H1 (cell line): Measurements from ENCODE around the gene ABHD2. TPM values are rescaled to one million over a fixed set of nuclear protein-coding genes. Genes with fewer than 3 reads are reported as not detected.

Experiments used
- CTCF ChIA-PET: fragments of 300-600 bp; sonication (Branson Sonifier 250); formaldehyde crosslinking; loops from one replicate; lab custom pipeline; 2021; ENCODE audit not compliant: partially characterized antibody; lab: Charles Lee
- POLR2A ChIA-PET: fragments of 300-600 bp; sonication (Branson Sonifier 250); formaldehyde crosslinking; loops from one replicate; lab custom pipeline; 2021; ENCODE audit warnings: inconsistent platforms; ENCODE audit not compliant: partially characterized antibody; lab: Charles Lee
- DNase-seq, 2 experiments: peaks; one replicate each; pipeline versions ENCODE4 v3.0.0 to v3.0.0-alpha.2; 2010 to 2022; ENCODE audit warnings: low spot score in 2 of 2, low read depth in 1 of 2, mixed read lengths in 1 of 2
- FAIRE-seq: peaks from 2 replicates; lab custom pipeline; 2011; peaks lifted over from hg19 to GRCh38; lab: Jason Lieb, UNC
- H2AFZ ChIP-seq: 2 replicates; pipeline ENCODE4 v1.8.1; 2012; ENCODE audit warnings: low read length, inconsistent platforms
- H2AK5ac ChIP-seq: 2 replicates; pipeline ENCODE4 v1.6.1; 2013; ENCODE audit warnings: low read depth, low read length
- H2BK120ac ChIP-seq: replicated peaks from 2 replicates; pipeline ENCODE3; 2013; ENCODE audit warnings: low read depth, low read length, inconsistent platforms
- H2BK12ac ChIP-seq: 2 replicates; pipeline ENCODE4 v1.6.1; 2013; ENCODE audit warnings: low read depth, low read length
- H2BK15ac ChIP-seq: 2 replicates; pipeline ENCODE4 v1.6.1; 2013; ENCODE audit warnings: low read length
- H2BK20ac ChIP-seq: 2 replicates; pipeline ENCODE4 v1.6.1; 2013; ENCODE audit warnings: low read length
- H2BK5ac ChIP-seq: 2 replicates; pipeline ENCODE4 v1.6.1; 2013; ENCODE audit warnings: low read depth, low read length
- H3K14ac ChIP-seq: 2 replicates; pipeline ENCODE4 v1.6.1; 2013; ENCODE audit warnings: inconsistent platforms; ENCODE audit not compliant: insufficient read length
- H3K18ac ChIP-seq: 2 replicates; pipeline ENCODE4 v1.6.1; 2013; ENCODE audit warnings: low read length; ENCODE audit errors: extremely low read depth
- H3K23ac ChIP-seq: 2 replicates; pipeline ENCODE4 v1.6.1; 2013; ENCODE audit warnings: inconsistent platforms; ENCODE audit not compliant: insufficient read length
- H3K23me2 ChIP-seq: 2 replicates; pipeline ENCODE4 v1.6.1; 2013; ENCODE audit warnings: low read depth, low read length
- H3K27ac ChIP-seq: 2 replicates; pipeline ENCODE4 v1.6.1; 2011; ENCODE audit warnings: low read depth, low read length, inconsistent platforms
- H3K27me3 ChIP-seq, 4 experiments: replicated peaks in 1 of 4; 1 replicate in 1 of 4; 2 replicates in 3 of 4; pipeline versions ENCODE4 v1.6.1 to v1.8.1; 2011 to 2013; ENCODE audit warnings: low read length in 3 of 4, mild to moderate bottlenecking in 3 of 4, inconsistent platforms in 2 of 4, mixed read lengths in 2 of 4, moderate library complexity in 1 of 4; ENCODE audit not compliant: control insufficient read depth in 3 of 4, insufficient read depth in 3 of 4; ENCODE audit errors: extremely low read depth in 1 of 4
- H3K36me3 ChIP-seq, 4 experiments: 2 replicates each; pipeline versions ENCODE4 v1.6.1 to v1.8.1; 2011 to 2013; ENCODE audit warnings: mild to moderate bottlenecking in 4 of 4, low read length in 3 of 4, moderate library complexity in 2 of 4, control low read depth in 1 of 4, inconsistent platforms in 1 of 4; ENCODE audit not compliant: insufficient read depth in 4 of 4, control insufficient read depth in 2 of 4
- H3K4ac ChIP-seq: replicated peaks from 2 replicates; pipeline ENCODE3; 2013; ENCODE audit warnings: low read length, low read depth, mixed read lengths, inconsistent platforms; ENCODE audit not compliant: insufficient read length
- H3K4me1 ChIP-seq, 4 experiments: replicated peaks in 1 of 4; 1 replicate in 1 of 4; 2 replicates in 3 of 4; pipeline versions ENCODE4 v1.6.1 to v1.8.1; 2011 to 2013; ENCODE audit warnings: low read length in 3 of 4, inconsistent platforms in 2 of 4, mixed read lengths in 1 of 4; ENCODE audit not compliant: insufficient read depth in 4 of 4, control insufficient read depth in 3 of 4
- H3K4me2 ChIP-seq, 2 experiments: 2 replicates each; pipeline versions ENCODE4 v1.6.1 to v1.8.1; 2011 to 2013; ENCODE audit warnings: low read depth in 2 of 2, low read length in 2 of 2, control low read depth in 1 of 2, inconsistent platforms in 1 of 2, mild to moderate bottlenecking in 1 of 2; ENCODE audit not compliant: insufficient read depth in 1 of 2
- H3K4me3 ChIP-seq, 4 experiments: fragments of 200-600, 300-600 bp in 1 of 4; sonication (generic), shearing (Covaris generic), sonication (Bioruptor Twin) in 1 of 4; 2 replicates each; pipeline versions ENCODE4 v1.5.1 to v1.8.1; 2011 to 2016; ENCODE audit warnings: low read length in 4 of 4, low read depth in 3 of 4, control low read depth in 2 of 4, inconsistent platforms in 2 of 4, mild to moderate bottlenecking in 2 of 4, mixed read lengths in 1 of 4, moderate library complexity in 1 of 4; ENCODE audit not compliant: insufficient read depth in 2 of 4; ENCODE audit errors: extremely low read depth in 1 of 4
- H3K56ac ChIP-seq: replicated peaks from 2 replicates; pipeline ENCODE3; 2013; ENCODE audit warnings: low read depth, mild to moderate bottlenecking, mixed read lengths, low read length, inconsistent platforms; ENCODE audit not compliant: insufficient read length
- H3K79me1 ChIP-seq: 2 replicates; pipeline ENCODE4 v1.6.1; 2013; ENCODE audit warnings: low read depth, low read length, control low read depth
- H3K79me2 ChIP-seq, 2 experiments: 2 replicates each; pipeline versions ENCODE4 v1.6.1 to v1.8.1; 2012 to 2013; ENCODE audit warnings: low read length in 2 of 2, mild to moderate bottlenecking in 2 of 2, inconsistent platforms in 1 of 2; ENCODE audit not compliant: insufficient read depth in 2 of 2, control insufficient read depth in 1 of 2
- H3K9ac ChIP-seq, 4 experiments: replicated peaks in 1 of 4; 1 replicate in 1 of 4; 2 replicates in 3 of 4; pipeline versions ENCODE4 v1.6.1 to v1.8.1; 2011 to 2013; ENCODE audit warnings: low read depth in 3 of 4, low read length in 3 of 4, control low read depth in 2 of 4, mild to moderate bottlenecking in 2 of 4, moderate library complexity in 2 of 4, inconsistent platforms in 1 of 4; ENCODE audit errors: extremely low read depth in 1 of 4
- H3K9me3 ChIP-seq, 2 experiments: 2 replicates each; pipeline versions ENCODE4 v1.6.1 to v1.8.1; 2012 to 2013; ENCODE audit warnings: mild to moderate bottlenecking in 2 of 2, moderate library complexity in 2 of 2, control low read depth in 1 of 2, inconsistent platforms in 1 of 2, low read depth in 1 of 2, low read length in 1 of 2, mixed read lengths in 1 of 2; ENCODE audit not compliant: insufficient read depth in 2 of 2
- H4K20me1 ChIP-seq, 2 experiments: replicated peaks in 1 of 2; 2 replicates each; pipeline versions ENCODE3 to v1.8.1; 2011 to 2013; ENCODE audit warnings: inconsistent platforms in 2 of 2, low read length in 2 of 2, mild to moderate bottlenecking in 1 of 2; ENCODE audit not compliant: insufficient read depth in 2 of 2, control insufficient read depth in 1 of 2
- H4K5ac ChIP-seq: 2 replicates; pipeline ENCODE4 v1.6.1; 2013; ENCODE audit warnings: low read length, low read depth, mixed read lengths, inconsistent platforms; ENCODE audit not compliant: insufficient read length
- H4K8ac ChIP-seq: 2 replicates; pipeline ENCODE4 v1.8.0; 2013; ENCODE audit warnings: mild to moderate bottlenecking, moderate library complexity, low read length, inconsistent platforms; ENCODE audit not compliant: insufficient read depth; ENCODE audit errors: extremely low read depth
- H4K91ac ChIP-seq: replicated peaks from 2 replicates; pipeline ENCODE3; 2013; ENCODE audit warnings: low read length, mixed read lengths, inconsistent platforms; ENCODE audit not compliant: insufficient read length
- GTF2F1 ChIP-seq: IDR thresholded peaks from 2 replicates; pipeline ENCODE4 v1.6.1; 2012; ENCODE audit warnings: low read depth, low read length, improper control_type of control experiment, borderline replicate concordance
- KDM1A ChIP-seq: fragments of 200-600, 300-600 bp; sonication (generic); IDR thresholded peaks from 2 replicates; pipeline ENCODE4 v1.7.1; 2016; ENCODE audit warnings: mild to moderate bottlenecking, low read length, borderline replicate concordance
- POLR2AphosphoS5 ChIP-seq: IDR thresholded peaks from 2 replicates; pipeline ENCODE4 v1.6.1; 2011; ENCODE audit warnings: low read depth, low read length
- POU5F1 ChIP-seq: IDR thresholded peaks from 2 replicates; pipeline ENCODE4 v1.6.1; 2011; ENCODE audit warnings: low read depth, mild to moderate bottlenecking, low read length, moderate library complexity
- SIN3A ChIP-seq, 2 experiments: IDR thresholded peaks in 1 of 2; conservative IDR thresholded peaks in 1 of 2; 2 replicates each; pipeline ENCODE4 v1.6.1; 2011 to 2012; ENCODE audit warnings: low read length in 2 of 2, improper control_type of control experiment in 1 of 2, low read depth in 1 of 2, mild to moderate bottlenecking in 1 of 2
- SP2 ChIP-seq: IDR thresholded peaks from 2 replicates; pipeline ENCODE4 v1.6.1; 2012; ENCODE audit warnings: mild to moderate bottlenecking, low read length, inconsistent platforms
- SRF ChIP-seq: IDR thresholded peaks from 2 replicates; pipeline ENCODE4 v1.6.1; 2011; ENCODE audit warnings: mild to moderate bottlenecking, low read depth, low read length, moderate library complexity
- WGBS, 2 experiments: shearing (Covaris generic) in 1 of 2; methylation state at CpG; one replicate each; pipeline versions ENCODE4 v1.1.6 to v1.1.7; 2013 to 2015; ENCODE audit warnings: low lambda C conversion rate in 2 of 2, mixed read lengths in 2 of 2, inconsistent platforms in 1 of 2, low coverage in 1 of 2, missing lambda C conversion rate in 1 of 2; ENCODE audit not compliant: insufficient replicate concordance in 2 of 2, insufficient coverage in 1 of 2, insufficient read length in 1 of 2; ENCODE audit errors: extremely low coverage in 1 of 2, missing lambda C conversion rate in 1 of 2; 5-methylcytosine and 5-hydroxymethylcytosine counted together
- polyA plus RNA-seq, 7 experiments: library from polyadenylated mRNA; depleted of rRNA in 3 of 7; stranded (reverse) in 5 of 7; unstranded in 2 of 7; fragments of >200 nt in 5 of 7; fragments of 200-250 nt in 2 of 7; gene quantifications; 1 replicate in 5 of 7; 2 replicates in 1 of 7; 4 replicates in 1 of 7; pipeline versions ENCODE4 v1.2.1 to v1.2.3, GENCODE V29; 2011 to 2013; ENCODE audit warnings: missing spikeins in 2 of 7, mixed read lengths in 2 of 7
- total RNA-seq: library from RNA; stranded (reverse); fragmentation: NEBNext Ultra II Directional; extraction: Animal tissue kit (Norgen Biotek cat#: 25700); gene quantifications from 2 replicates; pipeline ENCODE4 v1.2.1, GENCODE V29; 2021
- TF ChIP-seq, protein P1 (sequence below): IDR thresholded peaks from 2 replicates; pipeline ENCODE4 v1.6.1; 2011; ENCODE audit warnings: low read length, improper control_type of control experiment

The ABHD2 gene
- total and polyA plus RNA-seq, 2 of the 8 experiments (the other 6 are each of a cell fraction or from before 2014, with no cell fraction given), result 9.1 to 23.7 TPM

GRCh38 chr15:89243691-89244573 lies 155.7 kb downstream of the ABHD2 start, which contains the start of gene FANCI:
TSS of gene FANCI (plus strand) at chr15:89243979. CDS start at chr15:89247648, 3,669 bp downstream.
- DNase-seq (peak; percentile 89 to 97), FAIRE-seq (no peak)
- 0 out of 2 replicates have a peak within 1 kb of the TSS, but pooled peaks have one; percentile 32 for H2BK20ac ChIP-seq
- peaks cover 4 to 36% of the 10 kb centered on the region in 2 experiments; a peak in 3 of 4 replicates for H3K79me2 ChIP-seq
- no peak within 1 kb of the TSS for H3K23ac ChIP-seq
- H3K18ac ChIP-seq, result peak within 1 kb of the TSS; percentile 36; the same call in 1 of the 2 replicates
- ChIA-PET POLR2A (interaction anchor here (0.8 to 1.6 kb wide), 7 partner anchors 9 to 217 kb away, joined by 3 to 5 read pairs (median 4); no protein-coding TSS in a partner anchor), CTCF (interaction anchor here (0.6 to 3.4 kb wide), 18 partner anchors 9 to 779 kb away, joined by 3 to 27 read pairs (median 4); no protein-coding TSS in a partner anchor)
- peak within 1 kb of the TSS; percentile 13 for H3K4ac ChIP-seq
- H4K8ac ChIP-seq, result peak within 1 kb of the TSS; percentile 71; the same call in 1 of the 2 replicates
- no peak within 1 kb of the TSS; the same call in 1 of the 2 replicates for H2BK12ac ChIP-seq
- WGBS, 2 experiments, result 1% methylated on average over 60 of the region's 69 CpGs; no CpG with 5 or more reads in 1 of the 2 experiments
- H3K56ac ChIP-seq, result peak within 1 kb of the TSS; percentile 56
- peaks cover 3% of the 10 kb centered on the region; the same call in 1 of the 2 replicates for H3K79me1 ChIP-seq
- no peak within 1 kb of the TSS for H2AK5ac ChIP-seq
- peak within 1 kb of the TSS; percentile 63 for H4K5ac ChIP-seq
- H3K9ac ChIP-seq, result peak within 1 kb of the TSS; percentile 65 to 97 (median 79)
- H2AFZ ChIP-seq, result peak within 1 kb of the TSS; percentile 86
- no peak within 1 kb of the TSS for H3K14ac ChIP-seq
- peak within 1 kb of the TSS; percentile 79 to 96 (median 94) for H3K4me3 ChIP-seq
- peak within 1 kb of the TSS; percentile 30 for H3K27ac ChIP-seq
- peaks cover 0 to 9% (median 3%) of the 10 kb centered on the region in 4 experiments; a peak in 5 of 7 replicates for H3K4me1 ChIP-seq
- peak within 1 kb of the TSS; percentile 22 for H4K91ac ChIP-seq
- H3K23me2 ChIP-seq, result no peaks in the 10 kb centered on the region; the same call in 1 of the 2 replicates
- H3K36me3 ChIP-seq, result peaks cover 4 to 18% (median 16%) of the 10 kb centered on the region in 4 experiments; a peak in 6 of 8 replicates
- H3K27me3 ChIP-seq, result peaks cover 0 to 2% (median 0%) of the 10 kb centered on the region in 4 experiments; a peak in 3 of 7 replicates
- H2BK15ac ChIP-seq, result no peak within 1 kb of the TSS
- peak within 1 kb of the TSS; percentile 63 to 89 for H3K4me2 ChIP-seq
- H3K9me3 ChIP-seq, result 0 out of 4 replicates have a peak, but pooled peaks cover 0 to 4% of the 10 kb centered on the region in 2 experiments
- peak within 1 kb of the TSS; percentile 46; the same call in 1 of the 2 replicates for H2BK5ac ChIP-seq
- H4K20me1 ChIP-seq, result peaks cover 0 to 3% of the 10 kb centered on the region in 2 experiments
- H2BK120ac ChIP-seq, result peak within 1 kb of the TSS; percentile 16
- TF ChIP-seq KDM1A, result peak; percentile 37; the same call in 1 of the 2 replicates
- no peak for TF ChIP-seq POU5F1
- peak; percentile 35; the same call in 1 of the 2 replicates for TF ChIP-seq GTF2F1
- peak; percentile 60 to 89; a peak in 3 of 4 replicates for TF ChIP-seq SIN3A (conservative IDR thresholded peaks at IDR 0.05 in 1 of 2, IDR thresholded peaks at IDR 0.05 in 1 of 2; ENCODE audit: low read depth in 1 of 2, low read length in 2 of 2)
- TF ChIP-seq, protein P1, sequence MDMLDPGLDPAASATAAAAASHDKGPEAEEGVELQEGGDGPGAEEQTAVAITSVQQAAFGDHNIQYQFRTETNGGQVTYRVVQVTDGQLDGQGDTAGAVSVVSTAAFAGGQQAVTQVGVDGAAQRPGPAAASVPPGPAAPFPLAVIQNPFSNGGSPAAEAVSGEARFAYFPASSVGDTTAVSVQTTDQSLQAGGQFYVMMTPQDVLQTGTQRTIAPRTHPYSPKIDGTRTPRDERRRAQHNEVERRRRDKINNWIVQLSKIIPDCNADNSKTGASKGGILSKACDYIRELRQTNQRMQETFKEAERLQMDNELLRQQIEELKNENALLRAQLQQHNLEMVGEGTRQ, result no peak
- TF ChIP-seq POLR2AphosphoS5, result peak; percentile 57; the same call in 1 of the 2 replicates
- TF ChIP-seq SP2, result peak; percentile 22; the same call in 1 of the 2 replicates
- TF ChIP-seq SRF, result no peak
